DMS153 treated with DMSO at 0.1 percent for 48 hours (cell line): ENCODE data around the gene ALKBH4.
"Not testable (repeated sequence)": the region's sequence is repeated elsewhere in the genome, so short reads cannot be mapped to it uniquely, and the experiment has no call there.

Experiments
- DNase-seq: peaks from one replicate; lab custom pipeline; 2025; ENCODE audit not compliant: unreplicated experiment; lab: John Stamatoyannopoulos, UW

Gene ALKBH4

GRCh38 chr7:102478314-102479208 is 13.9 kb upstream of the ALKBH4 start, which contains the start of gene POLR2J:
TSS of gene POLR2J (minus strand) at chr7:102478922. CDS start at chr7:102478860, 62 bp downstream.
- DNase-seq = not testable (repeated sequence)

- not testable (repeated sequence) for DNase-seq
These were observed 10.2 kb upstream of the ALKBH4 start for GRCh38 chr7:102474736-102475435.

GRCh38 chr7:102474116-102474515 is 9.5 kb upstream of the ALKBH4 start:
- not testable (repeated sequence) for DNase-seq

GRCh38 chr7:102473271-102473991 is 8.8 kb upstream of the ALKBH4 start:
- DNase-seq = no peak

GRCh38 chr7:102472126-102473041 is 7.7 kb upstream of the ALKBH4 start:
- no peak for DNase-seq

GRCh38 chr7:102471791-102472125 is 7.1 kb upstream of the ALKBH4 start:
- DNase-seq = no peak

GRCh38 chr7:102469972-102470825 is 5.5 kb upstream of the ALKBH4 start:
- DNase-seq = no peak

- DNase-seq = no peak
These were observed 4.8 kb upstream of the ALKBH4 start for GRCh38 chr7:102469351-102469971.

- no peak for DNase-seq
These were observed 4.1 kb upstream of the ALKBH4 start for GRCh38 chr7:102468478-102469350.

GRCh38 chr7:102467581-102468477 is 3.2 kb upstream of the ALKBH4 start:
- no peak for DNase-seq

- DNase-seq = no peak
These were observed 1.4 kb upstream of the ALKBH4 start for GRCh38 chr7:102466097-102466496.

- no peak for DNase-seq
These were observed 654 bp downstream of the ALKBH4 start for GRCh38 chr7:102463841-102464576.

- no peak for DNase-seq
These were observed 4.2 kb downstream of the ALKBH4 start for GRCh38 chr7:102460467-102460866.

GRCh38 chr7:102459221-102459844 is 5.3 kb downstream of the ALKBH4 start:
- DNase-seq = no peak

GRCh38 chr7:102457352-102457924 is 7.2 kb downstream of the ALKBH4 start:
- no peak for DNase-seq

GRCh38 chr7:102456327-102456726 is 8.3 kb downstream of the ALKBH4 start:
- no peak for DNase-seq
